ENCODE data around the gene PIK3R4.

The PIK3R4 gene

GRCh38 chr3:130739848-130740247, 6.8 kb downstream of the PIK3R4 start:
- DNase-seq = no peak

GRCh38 chr3:130738241-130738640, 8.4 kb downstream of the PIK3R4 start:
- DNase-seq = no peak

- no peak for DNase-seq
Measured at GRCh38 chr3:130737622-130738021, 9.0 kb downstream of the PIK3R4 start.

GRCh38 chr3:130733236-130733875, 13.3 kb downstream of the PIK3R4 start:
- no peak for DNase-seq

GRCh38 chr3:130732501-130732900, 14.1 kb downstream of the PIK3R4 start:
- DNase-seq = no peak

GRCh38 chr3:130731817-130732216, 14.8 kb downstream of the PIK3R4 start:
- DNase-seq = no peak

- no peak for DNase-seq
Measured at GRCh38 chr3:130729154-130729553, 17.5 kb downstream of the PIK3R4 start.

GRCh38 chr3:130728037-130728436, 18.6 kb downstream of the PIK3R4 start:
- no peak for DNase-seq

- DNase-seq = no peak
Measured at GRCh38 chr3:130725746-130726145, 20.9 kb downstream of the PIK3R4 start.

GRCh38 chr3:130715616-130716015, 31.0 kb downstream of the PIK3R4 start:
- no peak for DNase-seq

GRCh38 chr3:130712718-130713423, 33.8 kb downstream of the PIK3R4 start:
- no peak for DNase-seq

- no peak for DNase-seq
Measured at GRCh38 chr3:130711565-130712324, 34.9 kb downstream of the PIK3R4 start.

- no peak for DNase-seq
Measured at GRCh38 chr3:130709671-130710070, 37.0 kb downstream of the PIK3R4 start.

GRCh38 chr3:130707902-130708601, 38.6 kb downstream of the PIK3R4 start:
- DNase-seq = no peak

- peak; percentile 77 for DNase-seq
Measured at GRCh38 chr3:130705501-130705900, 41.1 kb downstream of the PIK3R4 start.

- no peak for DNase-seq
Measured at GRCh38 chr3:130702985-130703384, 43.6 kb downstream of the PIK3R4 start.

GRCh38 chr3:130700541-130700940, 46.1 kb downstream of the PIK3R4 start:
- DNase-seq = no peak

GRCh38 chr3:130699765-130700164, 46.9 kb downstream of the PIK3R4 start:
- peak; percentile 29 for DNase-seq

GRCh38 chr3:130693314-130693713, 53.3 kb downstream of the PIK3R4 start:
- DNase-seq = no peak

GRCh38 chr3:130692455-130692854, 54.2 kb downstream of the PIK3R4 start:
- DNase-seq = no peak

- DNase-seq = no peak
Measured at GRCh38 chr3:130688697-130689470, 57.7 kb downstream of the PIK3R4 start.

GRCh38 chr3:130688015-130688688, 58.5 kb downstream of the PIK3R4 start:
- DNase-seq = no peak

Measured in NCI-H510A treated with DMSO at 0.1 percent for 48 hours (cell line).